GM18951 (cell line): ENCODE measurements around the gene GLO1.

Source experiments
- POLR2A ChIP-seq: IDR thresholded peaks from 4 replicates; pipeline ENCODE4 v1.6.1; 2011; ENCODE audit warnings: mild to moderate bottlenecking; ENCODE audit not compliant: insufficient read length, insufficient read depth; ENCODE audit errors: extremely low read depth
- in situ Hi-C: fragments of 300-500 bp; cut with MboI; formaldehyde crosslinking; loops from one replicate; pipeline ENCODE4 v1.12.0; 2022; ENCODE audit warnings: low sequenced_read_pairs, mixed read lengths, inconsistent platforms; ENCODE audit not compliant: unreplicated experiment

Gene GLO1

DNA sequence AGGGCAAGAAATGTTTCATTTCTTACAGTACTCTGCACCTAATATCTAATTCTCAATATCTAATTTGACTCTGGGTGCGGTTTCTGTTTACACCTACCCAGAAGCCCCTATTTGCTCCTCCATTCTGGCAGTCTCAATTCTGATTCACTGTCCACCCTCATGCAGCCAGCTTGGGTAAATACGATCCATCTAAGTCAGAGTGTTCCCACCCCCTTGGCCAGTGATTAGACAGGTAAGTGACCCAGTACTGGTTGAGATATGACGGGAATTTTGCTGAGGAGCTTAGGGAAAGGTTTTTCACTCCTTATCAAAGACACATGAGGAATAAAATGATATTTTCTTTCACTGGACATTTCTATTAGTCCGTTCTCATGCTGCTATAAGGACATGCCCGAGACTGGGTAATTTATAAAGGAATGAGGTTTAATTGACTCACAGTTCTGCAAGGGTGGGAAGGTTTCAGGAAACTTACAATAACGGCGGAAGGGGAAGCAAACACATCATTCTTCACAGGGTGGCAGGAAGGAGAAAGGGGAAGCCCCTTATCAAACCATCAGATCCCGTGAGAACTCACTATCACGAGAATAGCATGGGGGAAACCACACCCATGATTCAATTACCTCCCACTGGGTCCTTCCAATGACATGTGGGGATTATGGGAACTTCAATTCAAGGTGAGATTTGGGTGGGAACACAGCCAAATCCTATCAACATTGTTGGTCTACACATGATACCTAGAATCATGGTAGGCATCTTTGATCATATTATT lies 29.4 kb downstream of the GLO1 start:
- TF ChIP-seq POLR2A = no peak
- in situ Hi-C loops = no loop called here

- no peak for TF ChIP-seq POLR2A
- in situ Hi-C loops = no loop called here
Observed at GRCh38 chr6:38671885-38672467, 31.0 kb downstream of the GLO1 start.

- TF ChIP-seq POLR2A = no peak
- in situ Hi-C loops = no loop called here
Observed at GRCh38 chr6:38658418-38659167, 44.4 kb downstream of the GLO1 start.

GRCh38 chr6:38656896-38657295 lies 46.0 kb downstream of the GLO1 start:
- in situ Hi-C loops = no loop called here
- no peak for TF ChIP-seq POLR2A

DNA sequence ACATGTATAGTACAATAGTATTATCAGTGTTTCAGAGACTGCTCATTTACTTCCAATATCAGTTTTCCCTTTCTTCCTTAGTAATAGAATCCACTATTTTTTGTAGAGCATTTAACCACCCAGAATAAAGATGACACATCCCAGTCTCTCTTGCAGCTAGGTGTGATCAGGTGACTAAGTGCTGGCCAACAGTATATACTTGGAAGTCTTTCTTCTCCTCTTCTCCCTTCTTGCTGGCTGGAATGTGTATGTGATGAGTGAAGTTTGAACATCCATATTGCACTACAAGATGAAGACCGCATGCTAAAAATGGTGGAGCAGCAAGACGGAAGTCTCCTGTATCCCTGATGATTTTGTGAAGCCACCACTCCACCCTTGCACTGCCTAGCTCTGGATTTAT lies 48.7 kb downstream of the GLO1 start:
- in situ Hi-C loops = no loop called here

DNA sequence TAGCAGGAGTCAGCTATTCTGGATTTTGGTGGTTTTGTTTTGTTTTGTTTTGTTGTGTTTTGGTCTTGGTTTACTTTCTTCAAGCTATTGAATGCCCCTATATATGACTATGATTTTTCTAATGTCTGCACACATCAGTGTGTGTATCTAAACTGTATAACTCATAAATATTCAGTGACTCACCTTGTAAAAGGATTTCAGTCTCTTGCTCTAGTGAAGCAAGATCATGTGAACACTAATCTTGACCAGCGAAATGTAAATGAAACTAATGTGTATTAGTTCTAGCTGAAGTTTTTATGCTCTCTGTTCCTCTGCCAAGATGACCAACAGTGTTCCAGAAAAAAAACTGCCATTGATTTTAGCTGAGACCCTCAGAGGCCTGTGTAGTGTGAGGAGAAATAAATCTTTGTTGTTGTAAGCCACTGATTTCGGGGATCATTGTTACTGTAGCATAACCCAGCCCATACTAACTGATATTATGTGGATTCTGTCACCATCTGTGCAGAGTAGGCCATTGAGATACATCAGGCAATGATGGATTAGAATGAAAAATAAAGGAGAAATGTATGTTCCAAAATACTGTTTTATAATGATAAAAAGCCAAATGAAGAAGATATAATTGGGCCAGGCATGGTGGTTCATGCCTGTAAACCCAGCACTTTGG lies 51.7 kb downstream of the GLO1 start:
- in situ Hi-C loops = no loop called here
- TF ChIP-seq POLR2A = no peak

More for the DNA sequence above, 48.7 kb downstream of the GLO1 start:
- no peak for TF ChIP-seq POLR2A

GRCh38 chr6:38650207-38650752 lies 52.7 kb downstream of the GLO1 start:
- no peak for TF ChIP-seq POLR2A
- in situ Hi-C loops = no loop called here

GRCh38 chr6:38649744-38650143 lies 53.2 kb downstream of the GLO1 start:
- in situ Hi-C loops = no loop called here
- TF ChIP-seq POLR2A = no peak

- in situ Hi-C loops = no loop called here
- TF ChIP-seq POLR2A = no peak
Observed at GRCh38 chr6:38648629-38649028, 54.3 kb downstream of the GLO1 start.

DNA sequence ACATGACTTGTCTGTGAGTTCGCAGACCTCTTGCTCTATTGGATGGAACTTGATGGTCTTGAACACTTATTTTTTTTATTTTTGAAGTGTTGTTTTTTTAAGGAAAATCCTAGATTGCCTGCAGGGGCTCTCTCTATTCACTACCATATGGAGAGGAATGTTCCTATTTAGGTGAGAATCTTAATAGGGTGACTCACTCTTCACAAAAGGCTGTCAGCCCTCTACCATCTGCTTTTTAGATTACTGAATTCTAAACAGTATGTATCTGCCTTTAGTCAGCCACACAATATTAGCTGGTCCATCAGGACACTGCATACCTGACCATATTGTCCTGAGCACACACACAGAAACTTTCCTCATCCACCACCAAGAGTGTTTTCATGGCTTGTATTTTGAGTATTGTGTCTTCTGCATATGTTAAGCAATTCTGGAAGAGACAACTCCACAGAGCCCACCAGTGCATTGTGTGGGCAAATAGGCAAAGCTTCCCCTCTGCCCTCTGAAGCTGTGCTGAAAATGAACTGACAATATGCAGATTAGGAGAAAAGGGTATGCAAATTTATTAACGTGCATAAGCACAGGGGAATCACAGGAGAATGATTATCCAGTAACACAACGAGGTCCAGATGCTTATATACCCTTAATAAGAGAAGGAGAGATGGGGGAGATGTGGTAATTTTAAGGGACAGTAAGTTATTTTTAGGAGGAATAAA lies 56.6 kb downstream of the GLO1 start:
- no peak for TF ChIP-seq POLR2A
- in situ Hi-C loops = no loop called here

DNA sequence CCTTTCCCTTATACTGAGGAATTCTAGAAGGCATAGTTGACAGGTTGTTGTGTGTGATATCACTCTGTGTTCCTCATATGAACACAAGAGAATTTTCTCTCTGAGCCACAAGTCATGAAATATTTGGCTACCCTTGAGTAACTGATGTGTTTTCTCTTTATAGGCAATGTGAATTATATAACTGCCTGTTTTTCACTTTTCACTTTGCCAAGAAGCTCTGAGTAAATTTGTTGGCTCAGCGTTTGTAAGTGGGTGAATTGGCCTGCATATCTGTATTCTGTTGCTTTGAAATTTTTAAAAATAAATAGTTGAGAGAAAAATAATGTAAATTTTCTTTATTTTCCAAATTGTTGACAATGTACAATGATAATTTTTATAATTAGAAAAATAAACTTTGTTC lies 58.0 kb downstream of the GLO1 start:
- in situ Hi-C loops = no loop called here
- TF ChIP-seq POLR2A = no peak

GRCh38 chr6:38640216-38640909 lies 62.6 kb downstream of the GLO1 start:
- in situ Hi-C loops = no loop called here
- no peak for TF ChIP-seq POLR2A
